Stimulated activated CD4-positive, alpha-beta T cell treated with anti-CD3 and anti-CD28 coated beads, Interleukin-12 subunit alpha, Interleukin-12 subunit beta, amount 100 ng/mL, for 48 hours (primary cell): Measurements from ENCODE around the gene TUBB.

Source experiments
- DNase-seq, 3 donors: peaks; one replicate each; pipeline ENCODE4 v3.0.0-alpha.2; 2020; ENCODE audit warnings: low read depth in 2 of 3, low spot score in 1 of 3

Gene TUBB

GRCh38 chr6:30686908-30687658, 33.1 kb upstream of the TUBB start:
- peak; percentile 76 to 86 (median 78) for DNase-seq

DNA sequence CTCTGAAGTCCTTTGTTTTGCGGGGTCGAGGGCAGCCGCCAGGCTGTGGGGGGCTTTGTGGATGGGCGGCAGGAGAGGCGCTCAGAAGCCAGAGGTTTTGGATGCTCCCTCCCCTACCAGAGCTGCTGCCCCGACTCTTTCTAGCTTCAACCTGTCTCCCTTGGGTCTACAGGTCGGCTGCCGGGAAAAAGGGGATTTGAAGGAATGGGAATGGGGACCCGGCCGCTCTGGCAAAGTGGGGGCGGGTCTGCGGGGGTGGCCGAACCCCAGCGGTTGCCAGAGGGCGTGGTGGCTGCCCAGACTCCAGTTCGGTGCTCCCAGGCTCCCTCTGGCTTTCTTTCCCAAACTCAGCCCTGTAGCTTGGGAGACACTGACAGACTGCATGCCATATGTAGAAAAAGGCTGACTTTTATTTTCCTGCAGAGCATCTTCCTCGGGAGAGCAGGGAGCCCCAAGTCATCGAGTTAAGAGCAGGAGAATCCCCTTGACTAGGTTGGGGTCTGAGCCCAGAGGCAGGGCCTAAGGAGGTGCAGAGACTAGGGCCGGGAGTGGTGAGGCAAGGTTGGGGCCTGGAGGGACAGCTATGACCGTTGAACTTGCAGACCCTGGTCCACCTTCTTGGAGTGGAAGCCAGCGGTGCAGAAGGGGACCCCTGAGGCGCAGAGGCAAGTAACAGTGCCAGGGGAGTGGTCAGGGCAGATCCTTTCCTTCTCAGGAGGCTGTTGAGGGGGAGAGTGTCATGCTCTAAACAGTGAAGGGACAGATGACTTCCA, 32.3 kb upstream of the TUBB start:
- DNase-seq = no peak

GRCh38 chr6:30688569-30688968, 31.6 kb upstream of the TUBB start:
- DNase-seq = no peak

GRCh38 chr6:30689022-30689865, 30.9 kb upstream of the TUBB start:
- DNase-seq = no peak

- DNase-seq = no peak
Observed at GRCh38 chr6:30689985-30690384, 30.2 kb upstream of the TUBB start.

DNA sequence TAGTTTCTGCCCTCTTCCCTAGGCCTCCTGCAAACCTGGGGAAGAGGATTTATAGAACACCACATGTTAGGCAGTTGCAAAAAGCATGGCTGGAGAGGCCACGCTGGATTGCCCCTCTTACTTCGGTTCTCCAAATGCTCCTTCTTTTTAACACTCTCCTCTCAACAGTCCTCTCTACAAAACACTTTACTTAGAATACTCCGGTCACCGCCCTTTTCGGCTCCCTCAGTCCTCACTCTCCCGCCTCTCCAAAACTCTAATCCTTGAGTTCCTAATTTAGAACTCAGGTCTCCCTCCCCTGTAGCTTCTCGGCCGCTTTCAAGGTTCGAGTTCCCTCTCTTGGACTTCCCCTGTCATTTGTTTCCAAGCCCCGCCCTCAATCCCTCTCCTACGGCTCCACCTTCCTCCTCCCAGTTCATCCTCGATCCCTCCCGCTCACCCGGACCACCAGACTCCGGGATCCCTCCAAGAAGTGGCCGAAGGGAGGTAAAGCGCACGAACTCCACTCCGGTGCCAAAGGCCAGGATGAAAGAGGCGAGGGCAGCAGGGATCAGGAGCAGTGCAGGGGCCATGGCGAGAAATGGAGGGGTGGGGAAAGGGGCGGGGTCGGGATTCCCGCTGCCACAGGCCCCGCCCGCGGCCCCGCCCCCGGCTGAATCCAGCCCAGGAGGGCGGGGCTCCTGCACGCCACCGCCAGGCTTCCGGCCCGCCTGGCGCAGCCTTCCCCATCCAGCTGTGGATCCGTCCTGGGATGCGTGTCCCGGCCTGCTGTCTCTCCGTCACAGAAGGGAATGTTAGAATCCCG, 29.5 kb upstream of the TUBB start, which contains the start of gene NRM:
TSS of gene NRM (minus strand) at position 582 of the 805 bp plus-strand sequence. CDS start at position 572, 10 bp downstream.
- DNase-seq = peak in 2 of 3 donors; percentile 65 to 79

- no peak for DNase-seq
Observed at GRCh38 chr6:30691208-30691847, 28.8 kb upstream of the TUBB start.

GRCh38 chr6:30696432-30696831, 23.7 kb upstream of the TUBB start:
- no peak for DNase-seq

- no peak for DNase-seq
Observed at GRCh38 chr6:30700340-30700739, 19.8 kb upstream of the TUBB start.

DNA sequence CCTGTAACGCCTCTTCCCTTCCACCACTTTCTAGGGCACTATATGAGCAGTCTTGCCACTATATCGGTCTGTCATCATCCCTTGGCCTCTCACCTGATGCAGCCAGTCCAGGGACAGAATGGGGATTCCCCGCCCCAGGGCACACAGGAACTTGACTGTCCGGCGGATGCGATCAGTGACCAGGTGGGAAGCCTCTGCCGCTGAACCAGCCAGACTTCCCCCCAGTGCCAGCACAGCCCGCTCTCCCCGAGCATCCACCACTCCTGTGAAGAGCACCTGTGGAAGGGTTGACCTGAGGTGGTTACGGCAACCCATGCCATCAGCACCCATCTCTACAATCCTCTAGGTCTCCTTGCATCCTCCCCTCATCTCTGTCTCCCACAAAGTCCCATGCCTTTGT, 17.1 kb upstream of the TUBB start:
- no peak for DNase-seq

DNA sequence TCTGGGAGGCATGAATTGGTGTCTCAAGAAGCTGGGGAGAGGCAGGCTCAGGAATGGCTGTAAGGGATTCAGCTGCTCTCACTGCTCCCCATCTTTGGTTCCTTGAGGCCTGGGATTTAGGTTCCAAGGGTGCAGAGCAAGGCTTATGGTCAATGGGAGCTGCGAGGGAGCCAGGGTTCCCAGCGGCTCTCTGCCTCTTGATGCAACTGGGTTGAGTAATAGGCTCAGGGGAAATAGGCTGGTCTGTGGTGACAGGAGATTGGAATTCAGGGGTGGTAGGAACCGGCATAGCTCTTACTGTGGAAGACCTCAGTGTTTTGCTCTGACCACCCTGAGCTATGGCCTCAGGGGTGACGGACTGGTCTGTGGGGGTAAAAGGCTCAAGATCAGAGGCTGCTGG, 16.3 kb upstream of the TUBB start:
- DNase-seq = no peak

DNA sequence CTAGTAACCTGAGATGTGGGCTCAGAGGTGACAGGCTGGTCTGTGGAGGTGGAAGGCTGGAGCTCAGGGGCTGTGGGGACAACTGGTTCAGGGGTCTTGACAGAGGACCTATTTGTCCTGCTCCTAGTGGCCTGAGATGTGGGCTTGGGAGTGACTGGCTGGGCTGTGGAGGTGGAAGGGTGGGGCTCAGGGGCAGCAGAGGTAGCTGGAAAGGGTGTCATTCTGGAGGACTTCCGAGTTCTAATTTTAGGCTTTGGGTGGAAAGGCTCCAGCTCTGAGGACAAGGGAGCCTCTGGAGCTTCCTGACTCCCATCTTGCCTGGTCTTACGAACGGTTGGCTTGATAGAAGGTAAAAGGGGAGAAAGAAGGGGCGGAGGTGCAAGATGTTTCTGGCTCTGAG, 14.5 kb upstream of the TUBB start:
- DNase-seq = no peak

DNA sequence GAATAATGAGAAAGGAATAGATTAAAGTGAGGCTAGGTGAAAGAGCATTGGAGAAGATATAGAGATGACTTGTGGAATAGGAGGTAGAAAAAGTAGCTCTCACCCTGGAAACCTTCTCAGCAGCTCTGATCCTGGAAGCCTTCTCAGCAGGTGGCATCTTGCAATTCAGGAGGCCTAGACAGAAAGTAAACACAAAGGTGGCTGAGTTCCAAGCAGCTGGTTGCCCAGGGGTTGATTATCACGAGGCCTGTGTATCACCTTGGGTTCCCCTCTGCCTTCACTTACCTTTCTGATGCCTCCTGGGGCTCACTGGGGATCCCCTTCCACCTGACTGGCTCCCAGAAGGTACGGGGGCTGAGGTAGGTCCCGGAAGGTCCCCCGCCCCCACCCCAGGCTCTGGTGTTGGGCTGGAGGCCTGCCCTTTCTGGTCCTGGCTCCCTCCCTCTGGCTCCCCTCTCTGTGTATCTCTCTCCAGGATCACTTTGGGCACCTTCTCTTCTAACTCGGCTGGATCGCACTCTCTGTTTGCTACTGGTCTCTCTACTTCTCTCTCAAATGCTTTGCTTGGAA, 12.8 kb upstream of the TUBB start:
- no peak for DNase-seq

GRCh38 chr6:30709101-30709868, 10.9 kb upstream of the TUBB start:
- no peak for DNase-seq

DNA sequence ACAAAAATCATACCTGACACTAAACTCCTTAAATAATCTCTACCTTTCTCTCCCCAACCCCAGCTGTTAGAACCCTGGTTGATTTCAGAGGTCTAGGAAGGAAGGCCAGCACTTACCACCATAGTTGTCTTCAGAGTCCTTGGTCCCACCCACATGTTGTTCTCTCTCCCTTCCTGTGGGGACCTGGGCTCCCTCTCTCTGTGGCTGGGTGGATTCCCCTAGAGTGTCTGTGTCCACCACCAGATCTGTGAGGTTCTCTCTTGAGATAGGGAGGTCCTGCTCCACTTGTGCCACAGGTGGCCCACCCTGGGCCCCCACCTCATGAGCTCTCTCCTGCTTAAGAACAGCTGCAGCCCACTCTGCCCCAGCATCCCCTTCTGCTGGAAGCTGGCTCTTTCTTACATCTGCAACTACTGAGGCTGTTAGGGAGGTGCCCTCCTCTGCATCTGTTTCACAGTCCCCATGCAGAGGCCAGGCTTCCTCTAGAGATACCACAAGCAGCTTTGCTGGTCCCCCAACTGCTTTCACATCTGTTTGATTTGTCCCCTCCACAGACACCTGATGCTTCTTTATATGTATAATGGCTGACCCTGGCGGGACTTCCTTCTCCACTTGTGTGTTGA, 8.3 kb upstream of the TUBB start:
- no peak for DNase-seq

- DNase-seq = no peak
Observed at GRCh38 chr6:30712441-30712945, 7.7 kb upstream of the TUBB start.

- DNase-seq = no peak
Observed at GRCh38 chr6:30714263-30714662, 5.9 kb upstream of the TUBB start.

DNA sequence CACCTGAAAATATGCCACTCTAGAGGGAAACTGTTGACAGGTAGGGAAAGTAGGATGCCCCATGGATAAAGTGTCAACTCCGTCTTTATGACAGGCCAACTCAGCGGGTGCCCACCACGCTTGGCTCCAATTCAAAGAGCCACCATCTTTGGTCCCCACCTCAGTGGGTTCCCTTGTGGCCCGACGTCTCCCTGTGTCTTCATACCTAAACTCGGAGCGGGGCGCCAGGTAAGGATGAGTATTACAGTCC, 3.3 kb upstream of the TUBB start:
- DNase-seq = no peak
